ENCODE data around the gene WWOX. TPM values are rescaled to one million over a fixed set of nuclear protein-coding genes. Genes with fewer than 3 reads are reported as not detected.

Gene WWOX
- total and polyA plus RNA-seq, 2 of the 4 experiments (the other 2 are of a cell fraction), result 2.7 to 5.4 TPM

DNA sequence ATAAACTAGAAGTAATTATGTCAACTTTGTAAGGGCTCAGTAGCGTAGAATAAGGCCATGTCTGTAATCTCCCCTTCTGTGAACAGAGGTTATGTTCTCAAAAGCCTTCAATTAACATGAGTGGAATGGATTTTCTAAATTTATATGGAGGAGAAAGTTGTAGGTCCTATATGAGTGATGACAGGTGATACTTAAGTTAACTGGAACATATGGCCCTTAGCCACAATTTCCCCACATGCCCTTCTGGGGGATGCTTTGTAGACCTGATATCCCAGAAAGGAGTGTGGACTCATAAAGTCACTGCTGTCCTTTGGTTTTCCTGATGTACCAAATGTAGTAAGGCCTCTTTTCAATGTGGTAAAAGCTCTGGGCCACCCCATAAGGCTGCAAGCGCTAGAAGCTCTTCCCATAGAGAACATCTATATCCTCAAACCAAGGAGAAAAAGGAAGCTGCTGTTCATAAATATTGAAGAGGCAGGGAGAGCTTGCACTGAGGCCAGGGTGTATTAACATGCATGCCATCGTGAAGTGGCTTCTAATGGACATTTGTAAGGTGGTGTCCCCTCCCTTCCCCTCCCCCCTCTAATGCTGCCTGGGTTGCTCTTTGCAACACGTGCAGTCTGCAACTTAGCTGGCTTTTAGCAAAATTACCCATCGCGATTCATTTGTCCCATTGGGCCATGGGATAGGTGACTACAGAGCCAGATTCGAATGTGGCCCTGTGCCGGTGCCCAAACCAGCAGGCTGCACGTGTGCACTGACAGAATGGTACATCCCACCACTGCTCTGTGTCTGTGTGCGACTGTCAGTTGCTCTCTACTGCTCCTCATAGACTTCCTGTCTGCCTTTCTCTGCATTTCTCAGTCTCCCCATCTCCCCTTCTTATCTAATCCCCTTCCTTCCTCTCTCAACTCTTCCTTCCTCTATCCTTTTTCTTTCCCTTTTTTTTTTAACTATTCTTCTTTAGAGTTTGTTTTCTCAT lies 269.0 kb downstream of the WWOX start:
- H3K4me2 ChIP-seq (ENCODE audit: low read depth, low read length), result no peak overlapping the region
- in situ Hi-C loops (cut with MboI; ENCODE audit: low sequenced_read_pairs), result no loop called here
- H3K27ac ChIP-seq (ENCODE audit: insufficient read depth, low read length), result no peak overlapping the region
- WGBS, 2 experiments (ENCODE audit: extremely low coverage in 2 of 2, insufficient read length in 1 of 2), result 71% methylated on average over 6 of the region's 10 CpGs; no CpG with 5 or more reads in 1 of the 2 experiments
- H2AK9ac ChIP-seq (replicated peaks; ENCODE audit: low read depth, low read length, poor library complexity), result no peak overlapping the region
- H2BK15ac ChIP-seq (ENCODE audit: low read depth, low read length), result no peak overlapping the region
- DNase-seq (no peak), ATAC-seq (ENCODE audit: low read depth) (no peak)
- H3K18ac ChIP-seq (ENCODE audit: low read depth, low read length), result no peak overlapping the region
- H3K23ac ChIP-seq (ENCODE audit: low read depth, low read length), result no peak overlapping the region
- H3K9me3 ChIP-seq (ENCODE audit: control insufficient read depth, insufficient read depth, low read length), result peaks cover 14% of the 10 kb centered on the region
- H3K4ac ChIP-seq (ENCODE audit: low read depth, low read length), result no peak overlapping the region
- no peak overlapping the region for H3K14ac ChIP-seq (replicated peaks; ENCODE audit: low read depth, low read length)
- no peak overlapping the region for H2BK5ac ChIP-seq (ENCODE audit: low read depth, low read length, poor library complexity, severe bottlenecking)
- intact Hi-C loops (cut with micrococcal nuclease), result no loop called here
- no peaks in the 10 kb centered on the region for H3K27me3 ChIP-seq (ENCODE audit: control insufficient read depth, insufficient read depth, low read length)
- H2BK20ac ChIP-seq (ENCODE audit: low read depth, low read length), result no peak overlapping the region
- H3K56ac ChIP-seq (ENCODE audit: extremely low read depth, insufficient read depth, low read length), result no peak overlapping the region
- no peaks in the 10 kb centered on the region for H3K9me1 ChIP-seq (ENCODE audit: insufficient read depth, low read length)
- H3K4me1 ChIP-seq (ENCODE audit: control insufficient read depth, insufficient read depth, low read length), result no peaks in the 10 kb centered on the region
- no peak overlapping the region for H4K91ac ChIP-seq (ENCODE audit: insufficient read depth, low read depth, low read length)
- no peak overlapping the region for H2AK5ac ChIP-seq (ENCODE audit: low read depth, low read length)
- H4K5ac ChIP-seq (ENCODE audit: low read depth, low read length), result no peak overlapping the region
- H3K4me3 ChIP-seq (ENCODE audit: insufficient read depth, low read depth, low read length), result no peak overlapping the region
- H2BK120ac ChIP-seq (ENCODE audit: low read depth, low read length), result no peak overlapping the region
- H3K9ac ChIP-seq (ENCODE audit: low read depth, low read length), result no peak overlapping the region
- no peaks in the 10 kb centered on the region for H3K36me3 ChIP-seq (ENCODE audit: control insufficient read depth, insufficient read depth, low read length)
- no peak overlapping the region for H4K8ac ChIP-seq (ENCODE audit: low read depth in 2 of 2, low read length in 2 of 2)
- no peak overlapping the region for H2AFZ ChIP-seq (replicated peaks; ENCODE audit: low read length, poor library complexity)
- dilution Hi-C loops (cut with HindIII; ENCODE audit: low sequenced_read_pairs, unreplicated experiment), result no loop called here
- H4K20me1 ChIP-seq (ENCODE audit: insufficient read depth, low read length), result no peaks in the 10 kb centered on the region
- POLR2A ChIA-PET (ENCODE audit: unreplicated experiment), result no interaction called here
- CTCF ChIA-PET, result interaction anchor here (0.6 kb wide), 1 partner anchor 733 kb away, joined by 5 read pairs; no protein-coding TSS in a partner anchor
- H3K79me1 ChIP-seq (ENCODE audit: low read depth in 1 of 2, low read length in 2 of 2), result no peaks in the 10 kb centered on the region
- no TSS peak for BruUV-seq (replicated peaks)
- TF ChIP-seq MAZ (IDR thresholded peaks at IDR 0.05; ENCODE audit: borderline replicate concordance, low read depth, low read length), result no peak
- TF ChIP-seq, protein P1, sequence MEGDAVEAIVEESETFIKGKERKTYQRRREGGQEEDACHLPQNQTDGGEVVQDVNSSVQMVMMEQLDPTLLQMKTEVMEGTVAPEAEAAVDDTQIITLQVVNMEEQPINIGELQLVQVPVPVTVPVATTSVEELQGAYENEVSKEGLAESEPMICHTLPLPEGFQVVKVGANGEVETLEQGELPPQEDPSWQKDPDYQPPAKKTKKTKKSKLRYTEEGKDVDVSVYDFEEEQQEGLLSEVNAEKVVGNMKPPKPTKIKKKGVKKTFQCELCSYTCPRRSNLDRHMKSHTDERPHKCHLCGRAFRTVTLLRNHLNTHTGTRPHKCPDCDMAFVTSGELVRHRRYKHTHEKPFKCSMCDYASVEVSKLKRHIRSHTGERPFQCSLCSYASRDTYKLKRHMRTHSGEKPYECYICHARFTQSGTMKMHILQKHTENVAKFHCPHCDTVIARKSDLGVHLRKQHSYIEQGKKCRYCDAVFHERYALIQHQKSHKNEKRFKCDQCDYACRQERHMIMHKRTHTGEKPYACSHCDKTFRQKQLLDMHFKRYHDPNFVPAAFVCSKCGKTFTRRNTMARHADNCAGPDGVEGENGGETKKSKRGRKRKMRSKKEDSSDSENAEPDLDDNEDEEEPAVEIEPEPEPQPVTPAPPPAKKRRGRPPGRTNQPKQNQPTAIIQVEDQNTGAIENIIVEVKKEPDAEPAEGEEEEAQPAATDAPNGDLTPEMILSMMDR (conservative IDR thresholded peaks at IDR 0.05; ENCODE audit: low read depth, low read length), result no peak
- no peak for TF ChIP-seq SMC3 (IDR thresholded peaks at IDR 0.05; ENCODE audit: low read depth, low read length)
- no peak for TF ChIP-seq RFX5 (IDR thresholded peaks at IDR 0.05; ENCODE audit: low read depth, low read length)
- no peak for TF ChIP-seq BHLHE40 (IDR thresholded peaks at IDR 0.05; ENCODE audit: low read depth, low read length)
- no peak for TF ChIP-seq CEBPB (IDR thresholded peaks at IDR 0.05; ENCODE audit: low read depth, low read length)
- TF ChIP-seq POLR2A (IDR thresholded peaks at IDR 0.05; ENCODE audit: low read depth, low read length), result no peak
- TF ChIP-seq NFE2L2 (IDR thresholded peaks at IDR 0.05; ENCODE audit: low read depth, low read length), result no peak
- TF ChIP-seq, protein P2, sequence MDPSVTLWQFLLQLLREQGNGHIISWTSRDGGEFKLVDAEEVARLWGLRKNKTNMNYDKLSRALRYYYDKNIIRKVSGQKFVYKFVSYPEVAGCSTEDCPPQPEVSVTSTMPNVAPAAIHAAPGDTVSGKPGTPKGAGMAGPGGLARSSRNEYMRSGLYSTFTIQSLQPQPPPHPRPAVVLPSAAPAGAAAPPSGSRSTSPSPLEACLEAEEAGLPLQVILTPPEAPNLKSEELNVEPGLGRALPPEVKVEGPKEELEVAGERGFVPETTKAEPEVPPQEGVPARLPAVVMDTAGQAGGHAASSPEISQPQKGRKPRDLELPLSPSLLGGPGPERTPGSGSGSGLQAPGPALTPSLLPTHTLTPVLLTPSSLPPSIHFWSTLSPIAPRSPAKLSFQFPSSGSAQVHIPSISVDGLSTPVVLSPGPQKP (IDR thresholded peaks at IDR 0.05; ENCODE audit: borderline replicate concordance, low read depth, low read length), result no peak
- TF ChIP-seq, protein P3, sequence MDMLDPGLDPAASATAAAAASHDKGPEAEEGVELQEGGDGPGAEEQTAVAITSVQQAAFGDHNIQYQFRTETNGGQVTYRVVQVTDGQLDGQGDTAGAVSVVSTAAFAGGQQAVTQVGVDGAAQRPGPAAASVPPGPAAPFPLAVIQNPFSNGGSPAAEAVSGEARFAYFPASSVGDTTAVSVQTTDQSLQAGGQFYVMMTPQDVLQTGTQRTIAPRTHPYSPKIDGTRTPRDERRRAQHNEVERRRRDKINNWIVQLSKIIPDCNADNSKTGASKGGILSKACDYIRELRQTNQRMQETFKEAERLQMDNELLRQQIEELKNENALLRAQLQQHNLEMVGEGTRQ (IDR thresholded peaks at IDR 0.05; ENCODE audit: low read depth, low read length), result no peak
- no peak for TF ChIP-seq MAFK (IDR thresholded peaks at IDR 0.05; ENCODE audit: low read depth, low read length)
- TF ChIP-seq RCOR1 (IDR thresholded peaks at IDR 0.05; ENCODE audit: insufficient replicate concordance, low read length), result no peak
- TF ChIP-seq MXI1 (IDR thresholded peaks at IDR 0.05; ENCODE audit: borderline replicate concordance, low read depth, low read length), result no peak
- no peak for TF ChIP-seq CHD1 (IDR thresholded peaks at IDR 0.05; ENCODE audit: low read depth, low read length)
